Muscle of leg (tissue), 11 donors: ENCODE data around the gene MAP4K5. TPM values are rescaled to one million over a fixed set of nuclear protein-coding genes. Genes with fewer than 3 reads are reported as not detected.

Source experiments
- DNase-seq: peaks from one replicate; pipeline ENCODE4 v3.0.0; 2013
- H3K27ac ChIP-seq: one replicate; pipeline ENCODE4 v1.5.1; 2013; ENCODE audit warnings: mild to moderate bottlenecking, low read length, control low read depth
- H3K27me3 ChIP-seq: one replicate; pipeline ENCODE4 v1.6.1; 2013; ENCODE audit warnings: low read length; ENCODE audit not compliant: control insufficient read depth, insufficient read depth
- H3K36me3 ChIP-seq: one replicate; pipeline ENCODE4 v1.6.1; 2013; ENCODE audit warnings: low read length; ENCODE audit not compliant: control insufficient read depth, insufficient read depth
- H3K4me1 ChIP-seq: one replicate; pipeline ENCODE4 v1.6.1; 2013; ENCODE audit warnings: low read length; ENCODE audit not compliant: control insufficient read depth, insufficient read depth
- H3K4me3 ChIP-seq: one replicate; pipeline ENCODE4 v1.5.1; 2013; ENCODE audit warnings: low read length, control low read depth
- H3K9me3 ChIP-seq: replicated peaks from 2 replicates; pipeline ENCODE4 v1.6.1; 2013; ENCODE audit warnings: low read depth, low read length; ENCODE audit not compliant: control insufficient read depth
- WGBS: methylation state at CpG from one replicate; pipeline ENCODE4 v1.1.5; 2013; ENCODE audit warnings: missing lambda C conversion rate; ENCODE audit not compliant: insufficient coverage; 5-methylcytosine and 5-hydroxymethylcytosine counted together
- polyA plus RNA-seq, 8 donors: library from polyadenylated mRNA; unstranded; fragments of 120-200 nt; gene quantifications; one replicate each; pipeline versions ENCODE4 v1.2.1 to v1.2.3, GENCODE V29; 2013; ENCODE audit warnings: inconsistent platforms in 1 of 8, low replicate concordance in 1 of 8; ENCODE audit not compliant: insufficient read length in 8 of 8, insufficient read depth in 1 of 8
- total RNA-seq: library from RNA; stranded (reverse); fragments of 120-200 nt; gene quantifications from one replicate; pipeline ENCODE4 v1.2.4, GENCODE V29; 2013

The MAP4K5 gene
- total and polyA plus RNA-seq, 9 donors: 19.7 to 40.9 (median 31.6) TPM

GRCh38 chr14:50377550-50378085, 154.8 kb downstream of the MAP4K5 start:
- whole genome bisulfite sequencing: 80% methylated on average over 1 of the region's 4 CpGs
- H3K4me3 ChIP-seq: no peak overlapping the region
- H3K36me3 ChIP-seq: peaks cover 5% of the 10 kb centered on the region
- H3K4me1 ChIP-seq: peaks cover 2% of the 10 kb centered on the region
- no peak overlapping the region for H3K27ac ChIP-seq
- no peaks in the 10 kb centered on the region for H3K9me3 ChIP-seq
- no peak for DNase-seq
- no peaks in the 10 kb centered on the region for H3K27me3 ChIP-seq

- no peak for DNase-seq
- H3K9me3 ChIP-seq: no peaks in the 10 kb centered on the region
- H3K36me3 ChIP-seq: peaks cover 5% of the 10 kb centered on the region
- H3K4me3 ChIP-seq: no peak overlapping the region
- no peaks in the 10 kb centered on the region for H3K27me3 ChIP-seq
- WGBS: no CpG with 5 or more reads among the region's 5 CpGs
- peak overlapping the region; percentile 49 for H3K27ac ChIP-seq
- H3K4me1 ChIP-seq: peaks cover 2% of the 10 kb centered on the region
These were observed 156.6 kb downstream of the MAP4K5 start for GRCh38 chr14:50375760-50376159.

GRCh38 chr14:50373959-50374358, 158.4 kb downstream of the MAP4K5 start:
- no peak for DNase-seq
- no peak overlapping the region for H3K4me3 ChIP-seq
- peaks cover under 1% of the 10 kb centered on the region for H3K36me3 ChIP-seq
- H3K9me3 ChIP-seq: no peaks in the 10 kb centered on the region
- WGBS: no CpG with 5 or more reads among the region's 3 CpGs
- peaks cover 2% of the 10 kb centered on the region for H3K4me1 ChIP-seq
- no peaks in the 10 kb centered on the region for H3K27me3 ChIP-seq
- H3K27ac ChIP-seq: no peak overlapping the region

GRCh38 chr14:50371546-50371945, 160.8 kb downstream of the MAP4K5 start:
- WGBS: 92% methylated on average over 3 of the region's 4 CpGs
- no peak for DNase-seq
- Histone ChIP-seq H3K27ac (no peak overlapping the region), H3K4me1 (no peaks in the 10 kb centered on the region), H3K27me3 (no peaks in the 10 kb centered on the region), H3K4me3 (no peak overlapping the region), H3K36me3 (no peaks in the 10 kb centered on the region), H3K9me3 (no peaks in the 10 kb centered on the region)

Other genes starting within 250 kb of the MAP4K5 start
- 7.0 TPM for gene L2HGDH, start 220.3 kb downstream of the MAP4K5 start, total RNA-seq
- gene L2HGDH, start 220.3 kb downstream of the MAP4K5 start, polyA plus RNA-seq: 1 to 10 TPM; 5.0 to 7.4 (median 6.1) TPM
- 6.7 TPM for gene DMAC2L, start 220.2 kb downstream of the MAP4K5 start, total RNA-seq
- gene DMAC2L, start 220.2 kb downstream of the MAP4K5 start, polyA plus RNA-seq: 10 to 100 TPM; 13.7 to 19.1 (median 15.1) TPM
- gene CDKL1, start 135.7 kb downstream of the MAP4K5 start, total RNA-seq: 6.1 TPM
- gene CDKL1, start 135.7 kb downstream of the MAP4K5 start, polyA plus RNA-seq: 1 to 10 TPM; 3.7 to 7.6 (median 4.8) TPM
- 5.6 TPM for gene ATL1, start 27.6 kb upstream of the MAP4K5 start, total RNA-seq
- gene ATL1, start 27.6 kb upstream of the MAP4K5 start, polyA plus RNA-seq: 1 to 10 TPM; 3.5 to 9.8 (median 6.1) TPM
- gene SAV1, start 135.7 kb upstream of the MAP4K5 start, total RNA-seq: 16.2 TPM
- gene SAV1, start 135.7 kb upstream of the MAP4K5 start, polyA plus RNA-seq: 10 to 100 TPM; 19.8 to 35.3 (median 23.4) TPM